ENCODE measurements around the gene AFF3.

AFF3 gene

GRCh38 chr2:100151310-100151709, 8.9 kb upstream of the AFF3 start:
- no peaks in the 10 kb centered on the region for H4K20me1 ChIP-seq (ENCODE audit: control insufficient read depth, insufficient read depth, low read depth, low read length)
- no peak overlapping the region for H3K27ac ChIP-seq (ENCODE audit: low read depth, low read length)

DNA sequence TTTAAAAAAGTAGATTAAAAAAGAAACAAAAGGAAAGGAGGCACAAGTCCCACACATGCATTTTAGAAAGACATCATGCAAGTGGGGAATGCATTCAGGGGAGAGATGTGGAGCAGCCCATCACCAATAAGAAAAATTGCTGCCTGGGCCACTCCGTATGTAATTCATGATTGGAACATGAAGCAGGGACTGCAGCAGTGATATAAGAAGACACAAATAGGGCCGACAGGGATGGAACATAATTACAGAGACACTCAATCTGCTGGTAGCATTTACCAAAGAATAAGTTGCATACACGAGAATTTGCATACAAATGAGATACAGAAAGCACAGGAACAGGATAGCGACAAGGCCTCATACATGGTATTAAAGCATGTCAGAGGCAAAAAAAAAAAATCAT, 6.5 kb upstream of the AFF3 start:
- H3K27ac ChIP-seq (ENCODE audit: low read depth, low read length): no peak overlapping the region
- no peaks in the 10 kb centered on the region for H3K27me3 ChIP-seq (ENCODE audit: control insufficient read depth, low read length)
- no peaks in the 10 kb centered on the region for H3K9me3 ChIP-seq (ENCODE audit: control insufficient read depth, insufficient read depth, low read length)
- TF ChIP-seq, protein P1, sequence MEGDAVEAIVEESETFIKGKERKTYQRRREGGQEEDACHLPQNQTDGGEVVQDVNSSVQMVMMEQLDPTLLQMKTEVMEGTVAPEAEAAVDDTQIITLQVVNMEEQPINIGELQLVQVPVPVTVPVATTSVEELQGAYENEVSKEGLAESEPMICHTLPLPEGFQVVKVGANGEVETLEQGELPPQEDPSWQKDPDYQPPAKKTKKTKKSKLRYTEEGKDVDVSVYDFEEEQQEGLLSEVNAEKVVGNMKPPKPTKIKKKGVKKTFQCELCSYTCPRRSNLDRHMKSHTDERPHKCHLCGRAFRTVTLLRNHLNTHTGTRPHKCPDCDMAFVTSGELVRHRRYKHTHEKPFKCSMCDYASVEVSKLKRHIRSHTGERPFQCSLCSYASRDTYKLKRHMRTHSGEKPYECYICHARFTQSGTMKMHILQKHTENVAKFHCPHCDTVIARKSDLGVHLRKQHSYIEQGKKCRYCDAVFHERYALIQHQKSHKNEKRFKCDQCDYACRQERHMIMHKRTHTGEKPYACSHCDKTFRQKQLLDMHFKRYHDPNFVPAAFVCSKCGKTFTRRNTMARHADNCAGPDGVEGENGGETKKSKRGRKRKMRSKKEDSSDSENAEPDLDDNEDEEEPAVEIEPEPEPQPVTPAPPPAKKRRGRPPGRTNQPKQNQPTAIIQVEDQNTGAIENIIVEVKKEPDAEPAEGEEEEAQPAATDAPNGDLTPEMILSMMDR (IDR thresholded peaks at IDR 0.05; ENCODE audit: low read depth, low read length, poor library complexity, severe bottlenecking): no peak
- TF ChIP-seq EZH2phosphoT487 (IDR thresholded peaks at IDR 0.05; ENCODE audit: borderline replicate concordance, low read length): no peak
- peaks cover 54% of the 10 kb centered on the region for H3K4me1 ChIP-seq (ENCODE audit: control insufficient read depth, low read length)
- no peaks in the 10 kb centered on the region for H4K20me1 ChIP-seq (ENCODE audit: control insufficient read depth, insufficient read depth, low read depth, low read length)
- no peaks in the 10 kb centered on the region for H3K9me2 ChIP-seq (replicated peaks; ENCODE audit: control insufficient read depth, low read length)
- H3F3A ChIP-seq (ENCODE audit: control insufficient read depth, insufficient read depth): peaks cover 7% of the 10 kb centered on the region
- no peak overlapping the region for H3K4me3 ChIP-seq (ENCODE audit: low read length)
- no peaks in the 10 kb centered on the region for H3K36me3 ChIP-seq (ENCODE audit: control insufficient read depth, low read length)
- H3K4me2 ChIP-seq (ENCODE audit: low read length): peak overlapping the region; percentile 32
- H3K79me2 ChIP-seq (ENCODE audit: control insufficient read depth, low read length): no peaks in the 10 kb centered on the region

More at GRCh38 chr2:100151310-100151709, 8.9 kb upstream of the AFF3 start:
- Histone ChIP-seq H3K4me2 (ENCODE audit: low read length) (no peak overlapping the region), H3K36me3 (ENCODE audit: control insufficient read depth, low read length) (no peaks in the 10 kb centered on the region), H3K9me3 (ENCODE audit: control insufficient read depth, insufficient read depth, low read length) (no peaks in the 10 kb centered on the region), H3K9me2 (replicated peaks; ENCODE audit: control insufficient read depth, low read length) (no peaks in the 10 kb centered on the region), H3K27me3 (ENCODE audit: control insufficient read depth, low read length) (no peaks in the 10 kb centered on the region), H3F3A (ENCODE audit: control insufficient read depth, insufficient read depth) (peaks cover 7% of the 10 kb centered on the region), H3K4me3 (ENCODE audit: low read length) (no peak overlapping the region), H3K79me2 (ENCODE audit: control insufficient read depth, low read length) (no peaks in the 10 kb centered on the region), H3K4me1 (ENCODE audit: control insufficient read depth, low read length) (peaks cover 39% of the 10 kb centered on the region)
- no peak for TF ChIP-seq EZH2phosphoT487 (IDR thresholded peaks at IDR 0.05; ENCODE audit: borderline replicate concordance, low read length)
- TF ChIP-seq, protein P1 (IDR thresholded peaks at IDR 0.05; ENCODE audit: low read depth, low read length, poor library complexity, severe bottlenecking): no peak

- Histone ChIP-seq H3K9me2 (replicated peaks; ENCODE audit: control insufficient read depth, low read length) (no peaks in the 10 kb centered on the region), H3K79me2 (ENCODE audit: control insufficient read depth, low read length) (peaks cover 12% of the 10 kb centered on the region), H3K36me3 (ENCODE audit: control insufficient read depth, low read length) (peaks cover 14% of the 10 kb centered on the region), H3K4me2 (ENCODE audit: low read length) (no peak overlapping the region), H3K4me1 (ENCODE audit: control insufficient read depth, low read length) (peaks cover 71% of the 10 kb centered on the region), H4K20me1 (ENCODE audit: control insufficient read depth, insufficient read depth, low read depth, low read length) (no peaks in the 10 kb centered on the region), H3K9me3 (ENCODE audit: control insufficient read depth, insufficient read depth, low read length) (no peaks in the 10 kb centered on the region), H3K4me3 (ENCODE audit: low read length) (no peak overlapping the region), H3K27ac (ENCODE audit: low read depth, low read length) (no peak overlapping the region), H3F3A (ENCODE audit: control insufficient read depth, insufficient read depth) (peaks cover 7% of the 10 kb centered on the region), H3K27me3 (ENCODE audit: control insufficient read depth, low read length) (no peaks in the 10 kb centered on the region)
- TF ChIP-seq EZH2phosphoT487 (IDR thresholded peaks at IDR 0.05; ENCODE audit: borderline replicate concordance, low read length): no peak
- TF ChIP-seq, protein P1 (IDR thresholded peaks at IDR 0.05; ENCODE audit: low read depth, low read length, poor library complexity, severe bottlenecking): no peak
Observed at GRCh38 chr2:100146657-100146960, 4.2 kb upstream of the AFF3 start.
